ENCODE data around the gene RBBP6.

- TF ChIP-seq TAF1 (IDR thresholded peaks at IDR 0.05; ENCODE audit: borderline replicate concordance, low read depth, low read length) = no peak
- no peak for TF ChIP-seq POLR2AphosphoS5 (IDR thresholded peaks at IDR 0.05; ENCODE audit: low read depth, low read length)
These were observed 541 bp upstream of the RBBP6 start for GRCh38 chr16:24538756-24539294.
